ENCODE measurements around the gene GRAMD2A.

Gene GRAMD2A

GRCh38 chr15:72139667-72140066 is 57.9 kb downstream of the GRAMD2A start:
- DNase-seq (ENCODE audit: low read depth), result no peak
- H3K4me3 ChIP-seq (ENCODE audit: low read depth, low read length), result no peak overlapping the region
- TF ChIP-seq CTCF (IDR thresholded peaks at IDR 0.05; ENCODE audit: low read depth, low read length, missing control alignments), result no peak

- H3K4me3 ChIP-seq (ENCODE audit: low read depth, low read length), result no peak overlapping the region
- no peak for TF ChIP-seq CTCF (IDR thresholded peaks at IDR 0.05; ENCODE audit: low read depth, low read length, missing control alignments)
- DNase-seq (ENCODE audit: low read depth), result no peak
Observed at GRCh38 chr15:72136170-72137051, 61.2 kb downstream of the GRAMD2A start.

GRCh38 chr15:72135719-72136118 is 61.9 kb downstream of the GRAMD2A start:
- TF ChIP-seq CTCF (IDR thresholded peaks at IDR 0.05; ENCODE audit: low read depth, low read length, missing control alignments), result no peak
- H3K4me3 ChIP-seq (ENCODE audit: low read depth, low read length), result no peak overlapping the region
- DNase-seq (ENCODE audit: low read depth), result no peak

GRCh38 chr15:72133211-72133610 is 64.4 kb downstream of the GRAMD2A start:
- H3K4me3 ChIP-seq (ENCODE audit: low read depth, low read length), result no peak overlapping the region
- DNase-seq (ENCODE audit: low read depth), result no peak
- no peak for TF ChIP-seq CTCF (IDR thresholded peaks at IDR 0.05; ENCODE audit: low read depth, low read length, missing control alignments)

- no peak for DNase-seq (ENCODE audit: low read depth)
- H3K4me3 ChIP-seq (ENCODE audit: low read depth, low read length), result no peak overlapping the region
- TF ChIP-seq CTCF (IDR thresholded peaks at IDR 0.05; ENCODE audit: low read depth, low read length, missing control alignments), result no peak
Observed at GRCh38 chr15:72131922-72132321, 65.7 kb downstream of the GRAMD2A start.

- no peak overlapping the region for H3K4me3 ChIP-seq (ENCODE audit: low read depth, low read length)
- TF ChIP-seq CTCF (IDR thresholded peaks at IDR 0.05; ENCODE audit: low read depth, low read length, missing control alignments), result no peak
- DNase-seq (ENCODE audit: low read depth), result no peak
Observed at GRCh38 chr15:72130272-72130671, 67.3 kb downstream of the GRAMD2A start.

GRCh38 chr15:72128359-72128758 is 69.2 kb downstream of the GRAMD2A start:
- no peak for DNase-seq (ENCODE audit: low read depth)
- H3K4me3 ChIP-seq (ENCODE audit: low read depth, low read length), result no peak overlapping the region
- TF ChIP-seq CTCF (IDR thresholded peaks at IDR 0.05; ENCODE audit: low read depth, low read length, missing control alignments), result no peak

Measured in GM12864 (cell line).